WERI-Rb-1 (cell line): ENCODE results near the gene AZU1.
"Not testable (repeated sequence)": the region's sequence is repeated elsewhere in the genome, so short reads cannot be mapped to it uniquely, and the experiment has no call there.

Experiments used
- DNase-seq: peaks from one replicate; pipeline ENCODE4 v3.0.0-alpha.2; 2020
- H3K27ac ChIP-seq: fragments of 250-450 bp; sonication (Bioruptor Pico); 2 replicates; pipeline ENCODE4 v1.5.1; 2020; ENCODE audit warnings: mild to moderate bottlenecking, moderate library complexity
- H3K27me3 ChIP-seq: fragments of 250-450 bp; sonication (Bioruptor Pico); 2 replicates; pipeline ENCODE4 v1.5.1; 2021; ENCODE audit warnings: mild to moderate bottlenecking, low read depth, moderate library complexity; ENCODE audit not compliant: insufficient read depth, severe bottlenecking
- H3K36me3 ChIP-seq: fragments of 250-450 bp; sonication (Bioruptor Pico); 2 replicates; pipeline ENCODE4 v1.5.1; 2020; ENCODE audit warnings: mild to moderate bottlenecking, moderate library complexity
- H3K4me3 ChIP-seq: 2 replicates; pipeline ENCODE4 v1.5.1; 2011; ENCODE audit warnings: low read depth, mild to moderate bottlenecking, control low read depth, low read length
- H3K9me3 ChIP-seq: fragments of 250-450 bp; sonication (Bioruptor Pico); 2 replicates; pipeline ENCODE4 v1.5.1; 2021; ENCODE audit warnings: mild to moderate bottlenecking, moderate library complexity; ENCODE audit not compliant: severe bottlenecking
- TF ChIP-seq, protein P1 (sequence below): IDR thresholded peaks from 2 replicates; pipeline ENCODE4 v1.5.1; 2011; ENCODE audit warnings: low read depth, mild to moderate bottlenecking, control low read depth, inconsistent platforms, low read length

Gene AZU1

DNA sequence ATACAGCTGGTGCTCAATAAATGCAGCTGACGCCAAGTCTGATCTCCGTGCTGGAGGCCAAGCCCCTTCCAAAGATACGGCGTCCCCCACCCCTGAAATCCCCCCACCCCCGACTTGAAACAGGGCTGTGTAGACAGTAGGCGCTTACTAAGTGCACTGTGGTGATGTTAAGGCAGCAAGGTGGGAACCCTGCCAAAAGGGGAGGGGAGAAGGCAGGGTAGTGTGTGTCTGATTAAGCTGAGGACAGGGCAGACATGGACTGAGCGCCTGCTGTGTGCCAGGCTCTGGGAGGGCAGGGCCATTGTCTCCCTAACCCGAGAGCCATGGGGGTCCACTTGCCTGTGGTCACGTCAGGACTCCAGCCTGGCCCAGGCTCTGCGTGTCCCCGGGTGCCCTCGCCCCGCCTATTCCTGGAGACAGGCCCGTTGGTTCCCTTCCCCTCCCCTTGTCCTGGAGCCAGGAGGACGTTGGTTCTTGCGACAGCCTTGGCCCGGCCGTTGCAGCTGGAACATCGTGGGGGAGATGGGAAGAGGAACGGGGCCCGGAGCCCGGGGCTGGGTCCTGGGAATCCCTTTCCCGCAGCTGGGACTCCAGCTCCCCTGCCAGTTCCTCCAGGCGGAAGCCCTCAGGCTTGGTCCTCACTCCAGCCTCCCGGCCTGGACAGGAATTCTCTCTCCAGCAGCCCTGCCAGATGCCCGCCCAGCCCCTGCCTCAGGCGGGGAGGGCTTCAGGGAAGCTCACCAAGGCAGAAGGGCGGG, 22.8 kb downstream of the AZU1 start:
- Histone ChIP-seq H3K27me3 (no peaks in the 10 kb centered on the region), H3K36me3 (no peaks in the 10 kb centered on the region), H3K9me3 (no peaks in the 10 kb centered on the region), H3K27ac (peak overlapping the region; percentile 39; the same call in 1 of the 2 replicates), H3K4me3 (peak overlapping the region; percentile 5; the same call in 1 of the 2 replicates)
- TF ChIP-seq, protein P1, sequence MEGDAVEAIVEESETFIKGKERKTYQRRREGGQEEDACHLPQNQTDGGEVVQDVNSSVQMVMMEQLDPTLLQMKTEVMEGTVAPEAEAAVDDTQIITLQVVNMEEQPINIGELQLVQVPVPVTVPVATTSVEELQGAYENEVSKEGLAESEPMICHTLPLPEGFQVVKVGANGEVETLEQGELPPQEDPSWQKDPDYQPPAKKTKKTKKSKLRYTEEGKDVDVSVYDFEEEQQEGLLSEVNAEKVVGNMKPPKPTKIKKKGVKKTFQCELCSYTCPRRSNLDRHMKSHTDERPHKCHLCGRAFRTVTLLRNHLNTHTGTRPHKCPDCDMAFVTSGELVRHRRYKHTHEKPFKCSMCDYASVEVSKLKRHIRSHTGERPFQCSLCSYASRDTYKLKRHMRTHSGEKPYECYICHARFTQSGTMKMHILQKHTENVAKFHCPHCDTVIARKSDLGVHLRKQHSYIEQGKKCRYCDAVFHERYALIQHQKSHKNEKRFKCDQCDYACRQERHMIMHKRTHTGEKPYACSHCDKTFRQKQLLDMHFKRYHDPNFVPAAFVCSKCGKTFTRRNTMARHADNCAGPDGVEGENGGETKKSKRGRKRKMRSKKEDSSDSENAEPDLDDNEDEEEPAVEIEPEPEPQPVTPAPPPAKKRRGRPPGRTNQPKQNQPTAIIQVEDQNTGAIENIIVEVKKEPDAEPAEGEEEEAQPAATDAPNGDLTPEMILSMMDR: no peak
- DNase-seq: peak; percentile 78

DNA sequence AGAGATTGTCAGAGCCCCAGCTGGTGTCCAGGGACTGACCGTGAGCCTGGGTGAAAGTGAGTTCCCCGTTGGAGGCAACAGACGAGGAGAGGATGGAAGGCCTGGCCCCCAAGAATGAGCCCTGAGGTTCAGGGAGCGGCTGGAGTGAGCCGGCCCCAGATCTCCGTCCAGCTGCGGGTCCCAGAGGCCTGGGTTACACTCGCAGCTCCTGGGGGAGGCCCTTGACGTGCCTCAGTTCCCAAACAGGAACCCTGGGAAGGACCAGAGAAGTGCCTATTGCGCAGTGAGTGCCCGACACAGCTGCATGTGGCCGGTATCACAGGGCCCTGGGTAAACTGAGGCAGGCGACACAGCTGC, 23.3 kb downstream of the AZU1 start:
- no peaks in the 10 kb centered on the region for H3K27me3 ChIP-seq
- H3K9me3 ChIP-seq: no peaks in the 10 kb centered on the region
- no peak for DNase-seq
- TF ChIP-seq, protein P1: no peak
- peak overlapping the region; percentile 39; the same call in 1 of the 2 replicates for H3K27ac ChIP-seq
- no peak overlapping the region for H3K4me3 ChIP-seq
- H3K36me3 ChIP-seq: no peaks in the 10 kb centered on the region

DNA sequence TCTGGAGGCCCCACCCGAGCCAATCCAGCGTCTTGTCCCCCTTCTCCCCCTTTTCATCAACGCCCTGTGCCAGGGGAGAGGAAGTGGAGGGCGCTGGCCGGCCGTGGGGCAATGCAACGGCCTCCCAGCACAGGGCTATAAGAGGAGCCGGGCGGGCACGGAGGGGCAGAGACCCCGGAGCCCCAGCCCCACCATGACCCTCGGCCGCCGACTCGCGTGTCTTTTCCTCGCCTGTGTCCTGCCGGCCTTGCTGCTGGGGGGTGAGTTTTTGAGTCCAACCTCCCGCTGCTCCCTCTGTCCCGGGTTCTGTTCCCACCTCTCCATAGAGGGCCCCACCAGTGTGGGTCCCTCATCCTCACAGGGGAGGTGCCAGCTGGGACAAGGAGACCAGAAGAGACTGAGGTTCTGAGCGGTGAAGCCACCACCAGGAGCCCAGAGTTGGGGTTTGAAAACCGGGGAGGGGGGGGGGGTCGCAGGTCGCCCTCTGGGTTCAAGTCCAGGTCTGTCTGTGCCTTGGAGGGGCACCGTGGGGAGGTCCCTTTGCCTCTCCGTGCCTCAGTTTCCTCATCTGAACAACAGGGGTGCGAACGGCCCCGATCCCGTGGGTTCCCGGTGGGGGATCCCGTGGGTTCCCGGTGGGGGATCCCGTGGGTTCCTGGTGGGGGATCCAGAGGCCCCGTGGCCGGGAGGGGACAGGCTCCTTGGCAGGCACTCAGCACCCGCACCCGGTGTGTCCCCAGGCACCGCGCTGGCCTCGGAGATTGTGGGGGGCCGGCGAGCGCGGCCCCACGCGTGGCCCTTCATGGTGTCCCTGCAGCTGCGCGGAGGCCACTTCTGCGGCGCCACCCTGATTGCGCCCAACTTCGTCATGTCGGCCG, 24.7 kb downstream of the AZU1 start, which contains the start of gene ELANE:
Gene ELANE (plus strand): TSS at position 168 of the 878 bp plus-strand sequence. CDS start 26 bp downstream, at position 194.
- no peaks in the 10 kb centered on the region for H3K9me3 ChIP-seq
- no peaks in the 10 kb centered on the region for H3K36me3 ChIP-seq
- TF ChIP-seq, protein P1: no peak
- DNase-seq: no peak
- no peak within 1 kb of the TSS for H3K27ac ChIP-seq
- H3K27me3 ChIP-seq: no peaks in the 10 kb centered on the region
- no peak within 1 kb of the TSS for H3K4me3 ChIP-seq

DNA sequence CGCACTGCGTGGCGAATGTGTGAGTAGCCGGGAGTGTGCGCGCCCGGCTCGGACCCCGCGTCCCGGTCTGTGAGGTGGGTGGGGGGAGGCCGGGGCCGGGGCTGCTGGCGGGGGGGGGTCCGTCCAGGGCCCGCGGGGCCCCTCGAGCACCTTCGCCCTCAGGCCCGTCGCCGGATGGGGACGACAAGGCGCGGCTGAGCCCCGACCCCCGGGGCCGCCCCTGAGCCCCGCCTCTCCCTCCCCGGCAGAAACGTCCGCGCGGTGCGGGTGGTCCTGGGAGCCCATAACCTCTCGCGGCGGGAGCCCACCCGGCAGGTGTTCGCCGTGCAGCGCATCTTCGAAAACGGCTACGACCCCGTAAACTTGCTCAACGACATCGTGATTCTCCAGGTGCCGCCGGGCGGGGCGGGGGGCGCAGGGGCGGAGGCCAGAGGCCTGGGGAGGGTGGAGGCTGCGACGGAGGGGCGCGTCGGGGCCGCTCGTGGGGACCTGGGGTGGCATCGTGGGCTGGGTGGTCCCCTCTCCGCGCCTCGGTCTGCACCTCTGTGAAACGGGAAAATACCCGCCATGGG, 25.5 kb downstream of the AZU1 start:
- DNase-seq: no peak
- no peak overlapping the region for H3K4me3 ChIP-seq
- no peaks in the 10 kb centered on the region for H3K9me3 ChIP-seq
- TF ChIP-seq, protein P1: no peak
- no peaks in the 10 kb centered on the region for H3K27me3 ChIP-seq
- H3K27ac ChIP-seq: no peak overlapping the region
- H3K36me3 ChIP-seq: no peaks in the 10 kb centered on the region

DNA sequence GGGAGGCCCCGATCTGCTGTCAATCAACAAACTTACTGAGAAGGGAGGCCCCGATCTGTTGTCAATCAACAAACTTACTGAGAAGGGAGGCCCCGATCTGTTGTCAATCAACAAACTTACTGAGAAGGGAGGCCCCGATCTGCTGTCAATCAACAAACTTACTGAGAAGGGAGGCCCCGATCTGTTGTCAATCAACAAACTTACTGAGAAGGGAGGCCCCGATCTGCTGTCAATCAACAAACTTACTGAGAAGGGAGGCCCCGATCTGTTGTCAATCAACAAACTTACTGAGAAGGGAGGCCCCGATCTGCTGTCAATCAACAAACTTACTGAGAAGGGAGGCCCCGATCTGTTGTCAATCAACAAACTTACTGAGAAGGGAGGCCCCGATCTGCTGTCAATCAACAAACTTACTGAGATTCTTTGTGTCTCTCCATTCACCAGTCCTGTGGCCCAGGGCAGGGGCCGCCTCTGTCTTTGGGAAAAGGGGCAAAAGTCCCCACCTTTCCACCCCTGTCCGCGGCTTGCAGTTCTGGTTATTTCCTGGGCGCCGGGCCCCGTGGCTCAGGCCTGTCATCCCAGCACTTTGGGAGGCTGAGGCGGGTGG, 26.1 kb downstream of the AZU1 start:
- H3K4me3 ChIP-seq, H3K27ac ChIP-seq, DNase-seq, H3K9me3 ChIP-seq, H3K27me3 ChIP-seq, H3K36me3 ChIP-seq: not testable (repeated sequence)

DNA sequence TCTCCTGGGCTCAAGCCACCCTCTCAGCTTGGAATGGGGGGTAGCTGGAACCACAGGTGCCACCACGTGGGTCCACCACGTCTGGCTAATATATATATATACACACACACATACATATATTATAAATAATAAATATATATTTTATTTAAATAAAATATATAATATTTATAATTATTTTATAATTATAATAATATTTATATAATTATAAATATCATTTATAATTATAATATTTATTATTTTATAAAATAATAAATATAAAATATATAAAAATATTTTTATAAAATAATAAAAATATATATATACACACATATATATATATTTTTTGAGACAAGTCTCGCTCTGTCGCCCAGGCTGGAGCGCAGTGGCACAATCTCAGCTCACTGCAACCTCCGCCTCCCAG, 26.9 kb downstream of the AZU1 start:
- no peaks in the 10 kb centered on the region for H3K36me3 ChIP-seq
- TF ChIP-seq, protein P1: no peak

More for the DNA sequence above, 26.9 kb downstream of the AZU1 start:
- H3K27me3 ChIP-seq: no peaks in the 10 kb centered on the region
- no peak overlapping the region for H3K4me3 ChIP-seq
- DNase-seq: no peak
- H3K9me3 ChIP-seq: no peaks in the 10 kb centered on the region
- H3K27ac ChIP-seq: no peak overlapping the region
